ENCODE results near the gene PIGO.

DNA sequence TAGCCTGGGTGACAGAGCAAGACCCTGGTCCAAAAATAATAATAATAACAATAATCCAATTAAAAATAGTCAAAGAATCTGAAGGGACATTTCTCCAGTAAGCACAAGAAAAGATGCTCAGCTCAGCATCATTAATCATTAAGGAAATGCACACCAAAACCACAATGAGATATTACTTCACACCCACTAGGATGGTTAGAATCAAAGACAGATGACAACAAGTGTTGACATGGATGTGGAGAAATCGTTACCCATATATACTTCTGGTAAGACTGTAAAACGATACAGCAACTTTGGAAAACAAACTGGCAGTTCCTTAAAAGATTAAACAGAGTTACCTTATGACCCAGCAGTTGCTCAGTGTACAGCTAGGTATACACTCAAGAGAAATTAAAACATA, 11.3 kb downstream of the PIGO start:
- TF ChIP-seq, protein P1, sequence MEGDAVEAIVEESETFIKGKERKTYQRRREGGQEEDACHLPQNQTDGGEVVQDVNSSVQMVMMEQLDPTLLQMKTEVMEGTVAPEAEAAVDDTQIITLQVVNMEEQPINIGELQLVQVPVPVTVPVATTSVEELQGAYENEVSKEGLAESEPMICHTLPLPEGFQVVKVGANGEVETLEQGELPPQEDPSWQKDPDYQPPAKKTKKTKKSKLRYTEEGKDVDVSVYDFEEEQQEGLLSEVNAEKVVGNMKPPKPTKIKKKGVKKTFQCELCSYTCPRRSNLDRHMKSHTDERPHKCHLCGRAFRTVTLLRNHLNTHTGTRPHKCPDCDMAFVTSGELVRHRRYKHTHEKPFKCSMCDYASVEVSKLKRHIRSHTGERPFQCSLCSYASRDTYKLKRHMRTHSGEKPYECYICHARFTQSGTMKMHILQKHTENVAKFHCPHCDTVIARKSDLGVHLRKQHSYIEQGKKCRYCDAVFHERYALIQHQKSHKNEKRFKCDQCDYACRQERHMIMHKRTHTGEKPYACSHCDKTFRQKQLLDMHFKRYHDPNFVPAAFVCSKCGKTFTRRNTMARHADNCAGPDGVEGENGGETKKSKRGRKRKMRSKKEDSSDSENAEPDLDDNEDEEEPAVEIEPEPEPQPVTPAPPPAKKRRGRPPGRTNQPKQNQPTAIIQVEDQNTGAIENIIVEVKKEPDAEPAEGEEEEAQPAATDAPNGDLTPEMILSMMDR (IDR thresholded peaks at IDR 0.05), result no peak
- no peak for TF ChIP-seq POLR2A (IDR thresholded peaks at IDR 0.05)
